OCI-LY1 (cell line): ENCODE data around the gene TRIO.

Experiments
- CTCF ChIP-seq: fragments of 200-600 bp; sonication (generic), shearing (Covaris generic); IDR thresholded peaks from 2 replicates; pipeline ENCODE4 v1.5.1; 2017; ENCODE audit warnings: mild to moderate bottlenecking, antibody characterized with exemption, low read length, moderate library complexity, mixed read lengths
- EZH2 ChIP-seq: fragments of 200-600 bp; sonication (generic), shearing (Covaris generic); IDR thresholded peaks from 2 replicates; pipeline ENCODE4 v1.8.0; 2017; ENCODE audit warnings: borderline replicate concordance, mixed run types, mild to moderate bottlenecking, antibody characterized with exemption, low read length, moderate library complexity, mixed read lengths

- TF ChIP-seq CTCF (no peak), EZH2 (no peak)
Measured at GRCh38 chr5:14445013-14445412, 301.9 kb downstream of the TRIO start.
